K562 (cell line): ENCODE results near the gene EXOC3L1. TPM values are rescaled to one million over a fixed set of nuclear protein-coding genes. Genes with fewer than 3 reads are reported as not detected.

ENCODE experiments used
- CBX2 ChIP-seq: fragments of 200-600 bp; sonication (generic); IDR thresholded peaks from one replicate; pipeline ENCODE4 v1.6.1; 2012; ENCODE audit warnings: mild to moderate bottlenecking, low read length, inconsistent platforms; ENCODE audit not compliant: insufficient read depth, poor library complexity, severe bottlenecking
- CXXC5 ChIP-seq: fragments of 250-450 bp; sonication (Bioruptor Pico); IDR thresholded peaks from 2 replicates; pipeline ENCODE4 v1.8.0; 2022; ENCODE audit warnings: inconsistent platforms, mild to moderate bottlenecking, moderate library complexity
- ETS2 ChIP-seq: IDR thresholded peaks from 2 replicates; pipeline ENCODE4 v1.6.1; 2016; ENCODE audit warnings: borderline replicate concordance, missing genetic modification characterization, mild to moderate bottlenecking, moderate library complexity, missing compliant biosample characterization; ENCODE audit not compliant: poor library complexity, severe bottlenecking
- GTF2A2 ChIP-seq: IDR thresholded peaks from 2 replicates; pipeline ENCODE4 v1.6.1; 2016; ENCODE audit warnings: mild to moderate bottlenecking, missing genetic modification characterization, missing compliant biosample characterization
- GTF2F1 ChIP-seq: IDR thresholded peaks from 2 replicates; pipeline ENCODE4 v1.6.1; 2011; ENCODE audit warnings: low read depth, low read length, improper control_type of control experiment
- HDAC8 ChIP-seq: fragments of 450-650 bp; IDR thresholded peaks from 2 replicates; pipeline ENCODE4 v1.6.1; 2016; ENCODE audit warnings: mild to moderate bottlenecking, missing genetic modification characterization, moderate library complexity, missing compliant biosample characterization
- NFIX ChIP-seq: fragments of 250-450 bp; sonication (Bioruptor Pico); IDR thresholded peaks from 2 replicates; pipeline ENCODE4 v1.4.0; 2020; ENCODE audit warnings: low read depth, mild to moderate bottlenecking, moderate library complexity
- NONO ChIP-seq, 2 experiments: fragments of 200-400 bp in 1 of 2; fragments of 450-650 bp in 1 of 2; formaldehyde crosslinking in 1 of 2; IDR thresholded peaks; 2 replicates each; pipeline ENCODE4 v1.6.1; 2017; ENCODE audit warnings: low read depth in 2 of 2, mild to moderate bottlenecking in 2 of 2, moderate library complexity in 2 of 2, low read length in 1 of 2
- OTX1 ChIP-seq: fragments of 450-650 bp; formaldehyde crosslinking; IDR thresholded peaks from 2 replicates; pipeline ENCODE4 v1.4.0; 2022; ENCODE audit warnings: mild to moderate bottlenecking
- SAFB ChIP-seq: fragments of 200-400 bp; formaldehyde crosslinking; IDR thresholded peaks from 2 replicates; pipeline ENCODE4 v1.6.1; 2017; ENCODE audit warnings: low read depth, low read length, borderline replicate concordance
- SAP30 ChIP-seq: fragments of 200-600 bp; sonication (generic); IDR thresholded peaks from 2 replicates; pipeline ENCODE4 v1.6.1; 2012; ENCODE audit warnings: borderline replicate concordance, low read depth, mild to moderate bottlenecking, moderate library complexity, low read length, control low read depth, inconsistent platforms; ENCODE audit not compliant: insufficient read depth, poor library complexity, severe bottlenecking
- SMARCB1 ChIP-seq: IDR thresholded peaks from 2 replicates; pipeline ENCODE4 v1.6.1; 2011; ENCODE audit warnings: improper control_type of control experiment, low read depth; ENCODE audit not compliant: insufficient read length
- ZNF707 ChIP-seq: fragments of 250-450 bp; sonication (Bioruptor Pico); conservative IDR thresholded peaks from 2 replicates; pipeline ENCODE4 v1.8.0; 2022; ENCODE audit warnings: inconsistent platforms, mild to moderate bottlenecking, moderate library complexity
- polyA plus RNA-seq, 8 experiments: library from polyadenylated mRNA; depleted of rRNA in 4 of 8; stranded (reverse) in 5 of 8; unstranded in 3 of 8; fragments of >200 nt; fragmentation: Nextera tagmentation in 2 of 8; fragmentation: Illumina TruSeq in 1 of 8; extraction: Ambion mirVana in 2 of 8; extraction: Trizol in 1 of 8; gene quantifications; 2 replicates each; pipeline versions ENCODE4 v1.2.1 to v1.2.3, GENCODE V29; 2011 to 2014; ENCODE audit warnings: inconsistent platforms in 1 of 8, missing spikeins in 1 of 8
- total RNA-seq, 7 experiments: library from RNA; depleted of rRNA in 6 of 7; stranded (reverse); fragments of >200 nt in 6 of 7; fragmentation: Illumina TruSeq in 2 of 7; extraction: Trizol in 2 of 7; gene quantifications; 2 replicates each; pipeline versions ENCODE4 v1.2.1 to v1.2.3, GENCODE V29; 2011 to 2021; ENCODE audit warnings: low replicate concordance in 1 of 7
- TF ChIP-seq, protein P1 (sequence below): fragments of 450-650 bp; conservative IDR thresholded peaks from 2 replicates; pipeline ENCODE4 v1.6.1; 2016; ENCODE audit warnings: missing genetic modification characterization, low read depth, mild to moderate bottlenecking, control low read depth, missing compliant biosample characterization
- TF ChIP-seq, protein P2 (sequence below): fragments of 450-650 bp; formaldehyde crosslinking; IDR thresholded peaks from 2 replicates; pipeline ENCODE4 v1.4.0; 2020; ENCODE audit warnings: mild to moderate bottlenecking
- TF ChIP-seq, protein P3 (sequence below): fragments of 250-450 bp; sonication (Bioruptor Pico); IDR thresholded peaks from 2 replicates; pipeline ENCODE4 v1.8.0; 2022; ENCODE audit warnings: moderate library complexity, mild to moderate bottlenecking, inconsistent platforms
- TF ChIP-seq, protein P4 (sequence below): fragments of 250-450 bp; sonication (Bioruptor Pico); IDR thresholded peaks from 2 replicates; pipeline ENCODE4 v1.8.0; 2022; ENCODE audit warnings: inconsistent platforms
- TF ChIP-seq, protein P5 (sequence below): fragments of 450-650 bp; formaldehyde crosslinking; IDR thresholded peaks from 2 replicates; pipeline ENCODE4 v1.4.0; 2020; ENCODE audit warnings: mild to moderate bottlenecking, mixed read lengths

EXOC3L1 gene
- total and polyA plus RNA-seq, 9 of the 15 experiments (the other 6 are each of a cell fraction or from before 2014, with no cell fraction given): 0.08 TPM; not detected in 8

DNA sequence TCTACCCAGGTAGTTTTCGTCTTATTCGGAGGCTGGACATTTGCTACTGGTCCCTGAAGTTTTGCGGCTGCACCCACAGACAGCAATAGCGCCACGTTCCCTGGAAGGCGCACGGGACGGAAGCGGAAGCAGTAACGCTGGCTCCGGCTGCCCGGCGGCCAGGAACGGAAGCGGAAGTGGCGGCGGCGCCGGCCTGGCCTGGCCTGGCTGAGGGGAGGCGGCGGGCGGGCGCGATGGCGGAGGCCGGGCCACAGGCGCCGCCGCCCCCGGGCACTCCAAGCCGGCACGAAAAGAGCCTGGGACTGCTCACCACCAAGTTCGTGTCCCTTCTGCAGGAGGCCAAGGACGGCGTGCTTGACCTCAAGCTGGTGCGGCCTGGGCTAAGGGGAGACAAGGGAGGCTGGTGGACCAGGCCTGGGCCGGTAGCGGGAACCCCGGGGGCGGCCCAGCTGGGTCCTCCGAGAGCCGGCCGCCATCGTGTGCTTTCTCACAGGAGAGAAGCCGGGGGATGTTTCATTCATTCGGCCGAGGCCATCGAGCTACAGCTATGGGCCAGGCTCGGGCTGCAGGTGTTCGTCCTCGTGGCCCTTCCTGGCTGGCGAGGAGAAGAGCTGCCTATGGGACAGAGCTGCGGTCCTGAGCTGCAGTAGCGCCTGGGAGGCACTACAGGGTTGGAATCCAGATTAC is 2.2 kb upstream of the EXOC3L1 start, which contains the start of gene E2F4 (continued):
- no peak for TF ChIP-seq SMARCB1
- no peak for TF ChIP-seq OTX1 (CRISPR knock-in tag)
- TF ChIP-seq, protein P1, sequence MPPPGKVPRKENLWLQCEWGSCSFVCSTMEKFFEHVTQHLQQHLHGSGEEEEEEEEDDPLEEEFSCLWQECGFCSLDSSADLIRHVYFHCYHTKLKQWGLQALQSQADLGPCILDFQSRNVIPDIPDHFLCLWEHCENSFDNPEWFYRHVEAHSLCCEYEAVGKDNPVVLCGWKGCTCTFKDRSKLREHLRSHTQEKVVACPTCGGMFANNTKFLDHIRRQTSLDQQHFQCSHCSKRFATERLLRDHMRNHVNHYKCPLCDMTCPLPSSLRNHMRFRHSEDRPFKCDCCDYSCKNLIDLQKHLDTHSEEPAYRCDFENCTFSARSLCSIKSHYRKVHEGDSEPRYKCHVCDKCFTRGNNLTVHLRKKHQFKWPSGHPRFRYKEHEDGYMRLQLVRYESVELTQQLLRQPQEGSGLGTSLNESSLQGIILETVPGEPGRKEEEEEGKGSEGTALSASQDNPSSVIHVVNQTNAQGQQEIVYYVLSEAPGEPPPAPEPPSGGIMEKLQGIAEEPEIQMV (tag): no peak
- TF ChIP-seq, protein P2, sequence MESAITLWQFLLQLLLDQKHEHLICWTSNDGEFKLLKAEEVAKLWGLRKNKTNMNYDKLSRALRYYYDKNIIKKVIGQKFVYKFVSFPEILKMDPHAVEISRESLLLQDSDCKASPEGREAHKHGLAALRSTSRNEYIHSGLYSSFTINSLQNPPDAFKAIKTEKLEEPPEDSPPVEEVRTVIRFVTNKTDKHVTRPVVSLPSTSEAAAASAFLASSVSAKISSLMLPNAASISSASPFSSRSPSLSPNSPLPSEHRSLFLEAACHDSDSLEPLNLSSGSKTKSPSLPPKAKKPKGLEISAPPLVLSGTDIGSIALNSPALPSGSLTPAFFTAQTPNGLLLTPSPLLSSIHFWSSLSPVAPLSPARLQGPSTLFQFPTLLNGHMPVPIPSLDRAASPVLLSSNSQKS (CRISPR knock-in tag): no peak
- no peak for TF ChIP-seq CBX2
- TF ChIP-seq SAP30: peak; percentile 87
- TF ChIP-seq, protein P3, sequence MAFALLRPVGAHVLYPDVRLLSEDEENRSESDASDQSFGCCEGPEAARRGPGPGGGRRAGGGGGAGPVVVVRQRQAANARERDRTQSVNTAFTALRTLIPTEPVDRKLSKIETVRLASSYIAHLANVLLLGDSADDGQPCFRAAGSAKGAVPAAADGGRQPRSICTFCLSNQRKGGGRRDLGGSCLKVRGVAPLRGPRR (CRISPR knock-in tag): no peak
- TF ChIP-seq, protein P4, sequence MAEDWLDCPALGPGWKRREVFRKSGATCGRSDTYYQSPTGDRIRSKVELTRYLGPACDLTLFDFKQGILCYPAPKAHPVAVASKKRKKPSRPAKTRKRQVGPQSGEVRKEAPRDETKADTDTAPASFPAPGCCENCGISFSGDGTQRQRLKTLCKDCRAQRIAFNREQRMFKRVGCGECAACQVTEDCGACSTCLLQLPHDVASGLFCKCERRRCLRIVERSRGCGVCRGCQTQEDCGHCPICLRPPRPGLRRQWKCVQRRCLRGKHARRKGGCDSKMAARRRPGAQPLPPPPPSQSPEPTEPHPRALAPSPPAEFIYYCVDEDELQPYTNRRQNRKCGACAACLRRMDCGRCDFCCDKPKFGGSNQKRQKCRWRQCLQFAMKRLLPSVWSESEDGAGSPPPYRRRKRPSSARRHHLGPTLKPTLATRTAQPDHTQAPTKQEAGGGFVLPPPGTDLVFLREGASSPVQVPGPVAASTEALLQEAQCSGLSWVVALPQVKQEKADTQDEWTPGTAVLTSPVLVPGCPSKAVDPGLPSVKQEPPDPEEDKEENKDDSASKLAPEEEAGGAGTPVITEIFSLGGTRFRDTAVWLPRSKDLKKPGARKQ (CRISPR knock-in tag): no peak
- no peak for TF ChIP-seq ETS2 (tag)
- TF ChIP-seq ZNF707: no peak
- TF ChIP-seq, protein P5, sequence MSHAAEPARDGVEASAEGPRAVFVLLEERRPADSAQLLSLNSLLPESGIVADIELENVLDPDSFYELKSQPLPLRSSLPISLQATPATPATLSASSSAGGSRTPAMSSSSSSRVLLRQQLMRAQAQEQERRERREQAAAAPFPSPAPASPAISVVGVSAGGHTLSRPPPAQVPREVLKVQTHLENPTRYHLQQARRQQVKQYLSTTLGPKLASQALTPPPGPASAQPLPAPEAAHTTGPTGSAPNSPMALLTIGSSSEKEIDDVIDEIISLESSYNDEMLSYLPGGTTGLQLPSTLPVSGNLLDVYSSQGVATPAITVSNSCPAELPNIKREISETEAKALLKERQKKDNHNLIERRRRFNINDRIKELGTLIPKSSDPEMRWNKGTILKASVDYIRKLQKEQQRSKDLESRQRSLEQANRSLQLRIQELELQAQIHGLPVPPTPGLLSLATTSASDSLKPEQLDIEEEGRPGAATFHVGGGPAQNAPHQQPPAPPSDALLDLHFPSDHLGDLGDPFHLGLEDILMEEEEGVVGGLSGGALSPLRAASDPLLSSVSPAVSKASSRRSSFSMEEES: no peak
- TF ChIP-seq SAFB: no peak
- no peak for TF ChIP-seq HDAC8 (tag)
- TF ChIP-seq NFIX (CRISPR knock-in tag): no peak
- peak; percentile 90 for TF ChIP-seq CXXC5 (CRISPR knock-in tag)
- peak in 1 of 2 experiments; percentile 80; a peak in 1 of 4 replicates for TF ChIP-seq NONO (IDR thresholded peaks at IDR 0.05; ENCODE audit: low read depth in 2 of 2, low read length in 1 of 2)
- TF ChIP-seq GTF2F1: no peak
- TF ChIP-seq GTF2A2 (tag): no peak
